T47D (cell line): ENCODE measurements around the gene SUCLG2.

Source experiments
- DNase-seq, 2 experiments: peaks; one replicate each; pipeline versions ENCODE4 v3.0.0 to v3.0.0-alpha.2; 2011 to 2012; ENCODE audit warnings: low read depth in 1 of 2, low spot score in 1 of 2
- JUND ChIP-seq: IDR thresholded peaks from 2 replicates; pipeline ENCODE4 v1.6.1; 2012; ENCODE audit warnings: low read depth
- in situ Hi-C: cut with HindIII; loops from 2 replicates; pipeline ENCODE4 v1.10.0; 2016; ENCODE audit warnings: low sequenced_read_pairs, low pct_unique_long_range_greater_than_20kb

The SUCLG2 gene

DNA sequence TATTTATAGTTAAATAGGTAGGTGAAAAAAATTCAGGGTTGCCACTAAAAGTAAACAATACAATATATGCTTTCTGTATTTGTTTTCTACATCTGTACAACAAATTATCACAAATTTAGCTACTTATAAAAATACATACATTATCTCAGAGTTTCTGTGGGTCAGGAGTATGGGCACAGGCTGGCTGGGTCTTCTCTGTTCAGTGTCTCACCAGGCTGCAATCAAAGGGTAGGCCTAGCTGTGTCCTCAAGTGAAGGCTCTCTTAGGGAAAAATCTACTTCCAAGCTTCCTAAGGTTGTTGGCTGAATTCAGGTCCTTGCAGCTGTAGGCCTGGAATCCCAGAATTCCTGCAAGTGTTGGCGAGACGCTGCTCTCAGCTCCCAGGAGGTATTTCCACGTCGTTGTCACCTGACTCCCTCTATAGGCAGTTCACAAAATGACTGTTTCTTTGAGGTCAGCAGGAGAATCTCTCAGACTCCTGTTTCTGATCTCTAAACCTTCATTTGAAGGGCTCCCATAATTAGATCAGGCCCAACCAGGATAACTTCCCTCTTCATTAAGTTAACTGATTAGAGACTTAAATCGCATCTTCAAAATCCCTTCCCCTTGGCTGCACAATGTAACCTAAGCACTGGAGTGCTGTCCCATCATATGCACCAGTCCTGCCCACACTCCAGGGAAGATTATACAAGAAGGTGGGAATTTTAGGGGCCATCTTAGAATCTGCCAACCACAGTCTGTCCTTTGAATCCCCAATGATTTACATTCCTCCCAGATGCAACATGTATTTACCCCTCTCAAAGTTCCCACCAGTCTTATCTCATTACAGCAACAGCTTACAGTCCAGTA lies 296.6 kb downstream of the SUCLG2 start:
- DNase-seq, result peak; percentile 31 to 76
- in situ Hi-C loops, result no loop called here
- TF ChIP-seq JUND, result no peak

- DNase-seq, result no peak
- TF ChIP-seq JUND, result no peak
- in situ Hi-C loops, result no loop called here
These were observed 304.7 kb downstream of the SUCLG2 start for GRCh38 chr3:67349551-67350174.

- TF ChIP-seq JUND, result no peak
- DNase-seq, result no peak
- in situ Hi-C loops, result no loop called here
These were observed 308.3 kb downstream of the SUCLG2 start for GRCh38 chr3:67346081-67346480.

- no peak for DNase-seq
- no peak for TF ChIP-seq JUND
- in situ Hi-C loops, result no loop called here
These were observed 318.6 kb downstream of the SUCLG2 start for GRCh38 chr3:67335813-67336212.

DNA sequence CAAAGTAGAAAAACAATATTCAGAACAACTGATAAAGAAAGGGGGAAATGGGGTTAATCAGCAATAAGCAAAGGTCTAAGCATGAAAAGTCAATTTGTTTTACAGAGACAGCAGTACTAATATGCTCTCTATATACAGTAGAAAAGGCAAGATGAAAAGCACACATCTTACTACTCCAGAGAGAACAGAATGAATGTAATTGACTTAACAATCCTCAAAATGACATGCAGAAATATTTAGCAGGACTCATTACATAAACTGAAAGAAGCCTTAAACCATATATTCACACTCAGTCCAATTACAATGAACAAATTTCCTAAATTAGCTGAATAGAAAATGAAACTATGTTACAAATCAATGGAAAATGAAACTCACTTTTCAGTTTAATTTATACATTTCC lies 319.8 kb downstream of the SUCLG2 start:
- no peak for DNase-seq
- in situ Hi-C loops, result no loop called here
- TF ChIP-seq JUND, result no peak

DNA sequence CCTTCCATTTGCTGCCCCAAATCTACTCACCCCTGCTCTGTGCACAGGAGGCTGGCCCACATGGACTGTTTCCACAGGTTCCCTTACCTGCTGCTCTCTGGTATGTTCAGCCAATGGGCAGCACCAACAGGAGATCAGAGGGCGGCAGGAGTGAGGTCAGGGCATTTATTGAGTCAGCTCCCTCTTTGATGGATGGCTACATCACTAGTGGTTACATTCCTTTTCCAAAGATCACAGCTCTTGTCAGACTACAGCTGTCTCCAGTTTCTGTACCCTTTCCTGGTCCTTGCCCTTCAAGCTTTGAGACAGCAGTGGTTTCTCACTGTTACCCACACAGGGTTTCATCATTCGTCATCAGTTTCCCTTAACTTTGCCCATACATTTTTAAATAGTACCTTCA lies 325.1 kb downstream of the SUCLG2 start:
- no peak for DNase-seq
- TF ChIP-seq JUND, result no peak
- in situ Hi-C loops, result no loop called here

DNA sequence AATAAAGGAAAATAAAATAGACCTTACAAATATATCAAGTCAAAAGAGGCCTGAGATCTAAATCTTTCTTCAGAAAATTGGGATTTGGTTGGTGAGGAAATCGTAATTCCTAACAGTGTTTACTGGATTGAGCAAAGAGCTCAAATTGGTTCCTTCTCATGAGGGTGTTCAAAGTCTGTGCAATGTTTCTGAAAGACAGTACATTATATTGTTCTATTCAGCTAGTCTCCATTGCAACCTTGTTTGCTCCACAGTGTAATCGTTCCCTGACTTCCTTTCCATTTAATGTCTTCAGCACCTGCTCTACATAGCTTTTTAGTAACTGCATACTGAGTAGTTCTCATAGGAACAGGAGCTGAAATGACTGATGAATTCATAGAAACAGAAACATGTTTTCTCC lies 326.8 kb downstream of the SUCLG2 start:
- in situ Hi-C loops, result no loop called here
- no peak for DNase-seq
- no peak for TF ChIP-seq JUND

- DNase-seq, result peak in 1 of 2 experiments; percentile 88
- in situ Hi-C loops, result no loop called here
- no peak for TF ChIP-seq JUND
These were observed 329.2 kb downstream of the SUCLG2 start for GRCh38 chr3:67325231-67325630.
